ENCODE data around the gene SH3PXD2B.

- TF ChIP-seq CTCF (IDR thresholded peaks at IDR 0.05) = no peak
- no peak for TF ChIP-seq POLR2AphosphoS5 (IDR thresholded peaks at IDR 0.05)
Measured at GRCh38 chr5:172362755-172363154, 91.6 kb downstream of the SH3PXD2B start.
